Cardiac muscle cell (in vitro differentiated cells and primary cell): ENCODE measurements around the gene TIAM2. TPM values are rescaled to one million over a fixed set of nuclear protein-coding genes. Genes with fewer than 3 reads are reported as not detected.
"Not testable (repeated sequence)": the region's sequence is repeated elsewhere in the genome, so short reads cannot be mapped to it uniquely, and the experiment has no call there.

Source experiments
- DNase-seq, 2 donors: peaks; one replicate each; pipeline versions ENCODE4 v3.0.0 to v3.0.0-alpha.2; 2010 to 2017; ENCODE audit warnings: low read depth in 1 of 2, low spot score in 1 of 2
- H3K27ac ChIP-seq: fragments of 200-600 bp; sonication (generic); 2 replicates; pipeline ENCODE4 v1.5.1; 2016
- H3K27me3 ChIP-seq: fragments of 200-600 bp; sonication (generic); 2 replicates; pipeline ENCODE4 v1.6.0; 2016; ENCODE audit warnings: control low read depth
- H3K36me3 ChIP-seq: fragments of 200-600 bp; sonication (generic); 2 replicates; pipeline ENCODE4 v1.5.1; 2016; ENCODE audit warnings: control low read depth
- H3K4me1 ChIP-seq: fragments of 200-600 bp; sonication (generic); 2 replicates; pipeline ENCODE4 v1.8.1; 2017; ENCODE audit warnings: low read depth, mild to moderate bottlenecking, mixed run types
- H3K4me3 ChIP-seq: fragments of 200-600 bp; sonication (generic); 2 replicates; pipeline ENCODE4 v1.5.1; 2016; ENCODE audit warnings: mild to moderate bottlenecking
- H3K9me3 ChIP-seq: fragments of 200-600 bp; sonication (generic); 2 replicates; pipeline ENCODE4 v1.5.1; 2017; ENCODE audit warnings: low read depth, mild to moderate bottlenecking, control low read depth
- polyA plus RNA-seq: library from polyadenylated mRNA; unstranded; fragments of >200 nt; fragmentation: Nextera tagmentation; extraction: Ambion mirVana; gene quantifications from 2 replicates; pipeline ENCODE4 v1.2.1, GENCODE V29; 2016
- total RNA-seq: library from RNA; depleted of rRNA; stranded (reverse); fragments of >200 nt; gene quantifications from 2 replicates; pipeline ENCODE4 v1.2.3, GENCODE V29; 2016
- TF ChIP-seq, protein P1 (sequence below): IDR thresholded peaks from 2 replicates; pipeline ENCODE4 v1.5.1; 2012; ENCODE audit warnings: low read depth, mild to moderate bottlenecking, low read length

Gene TIAM2
- total and polyA plus RNA-seq, 2 experiments from 2014 or later, result 3.9 to 12.4 TPM

DNA sequence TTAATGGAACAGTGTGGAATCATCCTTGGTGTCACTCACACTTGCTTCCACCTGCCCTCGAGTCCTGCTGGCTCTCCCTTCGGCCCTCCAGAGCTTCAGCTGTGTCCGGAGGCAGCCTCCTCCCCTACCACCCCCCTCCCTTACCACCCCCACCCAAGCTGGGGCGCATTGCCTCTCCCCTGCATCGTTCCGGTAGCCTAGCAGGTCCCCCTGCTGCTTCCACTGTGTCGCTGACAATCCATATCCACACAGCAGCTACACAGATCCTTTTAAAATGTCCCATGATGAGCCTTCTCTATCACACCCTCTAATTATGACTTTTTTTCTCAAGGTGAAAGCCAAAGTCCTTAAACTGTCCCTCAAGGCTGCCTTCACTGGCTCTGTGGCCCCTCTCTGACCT, 117.6 kb downstream of the TIAM2 start:
- Histone ChIP-seq H3K4me1 (peaks cover 6% of the 10 kb centered on the region), H3K4me3 (no peak overlapping the region), H3K27ac (no peak overlapping the region), H3K36me3 (no peaks in the 10 kb centered on the region), H3K27me3 (peaks cover 78% of the 10 kb centered on the region), H3K9me3 (no peaks in the 10 kb centered on the region)
- DNase-seq, result no peak
- TF ChIP-seq, protein P1, sequence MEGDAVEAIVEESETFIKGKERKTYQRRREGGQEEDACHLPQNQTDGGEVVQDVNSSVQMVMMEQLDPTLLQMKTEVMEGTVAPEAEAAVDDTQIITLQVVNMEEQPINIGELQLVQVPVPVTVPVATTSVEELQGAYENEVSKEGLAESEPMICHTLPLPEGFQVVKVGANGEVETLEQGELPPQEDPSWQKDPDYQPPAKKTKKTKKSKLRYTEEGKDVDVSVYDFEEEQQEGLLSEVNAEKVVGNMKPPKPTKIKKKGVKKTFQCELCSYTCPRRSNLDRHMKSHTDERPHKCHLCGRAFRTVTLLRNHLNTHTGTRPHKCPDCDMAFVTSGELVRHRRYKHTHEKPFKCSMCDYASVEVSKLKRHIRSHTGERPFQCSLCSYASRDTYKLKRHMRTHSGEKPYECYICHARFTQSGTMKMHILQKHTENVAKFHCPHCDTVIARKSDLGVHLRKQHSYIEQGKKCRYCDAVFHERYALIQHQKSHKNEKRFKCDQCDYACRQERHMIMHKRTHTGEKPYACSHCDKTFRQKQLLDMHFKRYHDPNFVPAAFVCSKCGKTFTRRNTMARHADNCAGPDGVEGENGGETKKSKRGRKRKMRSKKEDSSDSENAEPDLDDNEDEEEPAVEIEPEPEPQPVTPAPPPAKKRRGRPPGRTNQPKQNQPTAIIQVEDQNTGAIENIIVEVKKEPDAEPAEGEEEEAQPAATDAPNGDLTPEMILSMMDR, result no peak

DNA sequence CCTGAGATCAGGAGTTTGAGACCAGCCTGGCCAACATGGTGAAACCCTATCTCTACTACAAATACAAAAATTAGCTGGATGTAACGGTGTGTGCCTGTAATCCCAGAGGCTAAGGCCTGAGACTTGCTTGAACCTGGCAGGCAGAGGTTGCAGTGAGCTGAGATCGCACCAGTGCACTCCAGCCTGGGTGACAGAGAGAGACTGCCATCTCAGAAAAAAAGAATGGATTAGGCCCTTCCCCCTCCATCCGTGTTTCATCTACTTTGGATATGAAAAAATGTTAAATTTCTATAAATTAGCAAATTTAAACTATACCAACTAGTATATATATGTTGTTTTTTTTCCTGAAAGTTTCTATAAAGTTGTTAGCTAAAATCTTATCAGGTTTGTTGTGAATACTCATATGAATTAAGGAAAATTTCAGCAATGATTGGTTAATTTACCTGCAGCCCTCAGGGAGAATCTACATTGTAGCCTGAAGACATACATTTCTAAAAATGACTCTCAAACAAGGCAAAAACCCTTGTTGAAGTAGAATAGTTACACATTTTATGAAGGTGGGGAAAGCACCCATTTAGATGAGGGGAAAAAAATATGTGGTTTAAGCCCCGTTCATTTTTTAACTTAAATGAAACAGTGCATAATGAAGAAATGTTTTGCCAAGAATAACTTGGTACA, 120.9 kb downstream of the TIAM2 start:
- Histone ChIP-seq H3K4me1 (peaks cover under 1% of the 10 kb centered on the region), H3K36me3 (no peaks in the 10 kb centered on the region), H3K27me3 (peaks cover 81% of the 10 kb centered on the region), H3K4me3 (no peak overlapping the region), H3K27ac (no peak overlapping the region), H3K9me3 (no peaks in the 10 kb centered on the region)
- TF ChIP-seq, protein P1, result no peak
- no peak for DNase-seq

DNA sequence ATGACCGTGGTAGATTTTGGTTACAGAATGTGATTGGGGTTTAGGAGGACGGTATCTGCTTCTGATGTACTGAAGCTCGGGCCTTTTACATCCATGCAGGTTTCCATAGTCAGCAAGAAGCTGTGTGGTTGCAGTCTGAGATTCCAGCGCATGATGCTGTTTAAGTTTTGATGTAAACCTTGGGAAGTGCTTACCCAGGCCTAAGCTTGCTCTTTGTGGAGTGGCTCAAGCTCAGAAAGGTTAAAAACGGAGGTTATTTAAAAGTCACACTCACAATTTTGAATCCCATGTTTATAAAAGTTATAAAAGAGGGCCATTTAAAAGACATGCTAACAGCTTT, 121.4 kb downstream of the TIAM2 start:
- H3K36me3 ChIP-seq, result no peaks in the 10 kb centered on the region
- DNase-seq, result no peak
- peaks cover 81% of the 10 kb centered on the region for H3K27me3 ChIP-seq
- TF ChIP-seq, protein P1, result no peak
- no peak overlapping the region for H3K27ac ChIP-seq
- H3K4me3 ChIP-seq, result no peak overlapping the region
- no peaks in the 10 kb centered on the region for H3K9me3 ChIP-seq
- peaks cover 6% of the 10 kb centered on the region for H3K4me1 ChIP-seq

DNA sequence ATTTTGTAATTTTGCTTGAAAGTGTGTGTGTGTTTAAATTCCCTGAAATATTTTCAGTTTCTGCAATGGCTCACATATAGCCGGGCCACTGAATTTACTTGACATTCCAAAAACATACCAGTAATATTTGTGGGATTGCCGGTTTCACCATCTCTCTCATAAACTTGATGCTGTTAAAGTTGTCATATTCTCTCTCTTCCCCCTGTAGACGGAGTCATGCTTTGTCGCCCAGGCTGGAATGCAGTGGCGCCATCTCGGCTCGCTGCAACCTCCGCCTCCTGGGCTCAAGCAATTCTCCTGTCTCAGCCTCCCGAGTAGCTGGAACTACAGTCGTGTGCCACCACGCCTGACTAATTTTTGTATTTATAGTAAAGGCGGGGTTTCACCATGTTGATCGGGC, 122.1 kb downstream of the TIAM2 start:
- TF ChIP-seq, protein P1, result no peak
- Histone ChIP-seq H3K27me3 (peaks cover 80% of the 10 kb centered on the region), H3K36me3 (no peaks in the 10 kb centered on the region), H3K9me3 (no peaks in the 10 kb centered on the region), H3K4me1 (peaks cover 9% of the 10 kb centered on the region), H3K27ac (no peak overlapping the region), H3K4me3 (no peak overlapping the region)
- peak in 1 of 2 donors; percentile 85 for DNase-seq

DNA sequence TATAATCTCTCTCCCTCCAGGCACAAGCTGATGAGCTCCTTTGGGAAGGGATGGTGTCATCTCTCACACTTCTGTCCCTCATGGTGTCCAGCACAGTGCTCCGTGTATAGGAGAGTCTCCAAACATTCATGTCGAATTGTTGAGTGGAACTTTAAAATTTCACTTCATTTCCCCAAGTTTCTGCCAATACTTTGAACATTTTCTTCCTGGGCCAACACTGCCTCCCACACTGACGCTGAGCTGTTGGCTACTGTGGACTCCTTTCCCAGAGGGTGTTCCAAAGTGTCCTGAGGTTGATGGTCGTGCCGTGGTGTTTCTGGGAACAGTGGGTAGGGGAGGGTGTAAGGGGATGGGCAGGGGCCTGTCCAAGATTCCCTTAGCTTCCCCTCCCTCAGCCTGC, 122.7 kb downstream of the TIAM2 start:
- H3K4me1 ChIP-seq, result peaks cover 9% of the 10 kb centered on the region
- TF ChIP-seq, protein P1, result no peak
- DNase-seq, result no peak
- peaks cover 78% of the 10 kb centered on the region for H3K27me3 ChIP-seq
- H3K9me3 ChIP-seq, result no peaks in the 10 kb centered on the region
- H3K36me3 ChIP-seq, result no peaks in the 10 kb centered on the region
- no peak overlapping the region for H3K27ac ChIP-seq
- H3K4me3 ChIP-seq, result no peak overlapping the region

DNA sequence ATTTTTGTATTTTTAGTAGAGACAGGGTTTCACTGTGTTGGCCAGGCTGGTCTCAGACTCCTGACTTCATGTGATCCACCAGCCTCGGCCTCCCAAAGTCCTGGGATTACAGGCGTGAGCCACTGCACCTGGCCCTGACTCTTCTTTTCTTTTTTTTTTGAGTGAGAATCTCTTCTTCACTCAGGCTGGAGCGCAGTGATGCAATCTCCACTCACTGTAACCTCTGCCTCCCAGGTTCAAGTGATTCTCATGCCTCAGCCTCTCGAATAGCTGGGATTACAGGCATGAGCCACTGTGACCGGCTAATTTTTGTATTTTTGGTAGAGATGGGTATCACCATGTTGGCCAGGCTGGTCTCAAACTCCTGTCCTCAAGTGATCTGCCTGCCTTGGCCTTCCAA, 124.1 kb downstream of the TIAM2 start:
- DNase-seq, H3K27ac ChIP-seq, H3K4me3 ChIP-seq, H3K9me3 ChIP-seq, H3K4me1 ChIP-seq, H3K36me3 ChIP-seq: not testable (repeated sequence)
- H3K27me3 ChIP-seq, result peaks cover 81% of the 10 kb centered on the region
